HepG2 (cell line): ENCODE measurements around the gene ZNF821. TPM values are rescaled to one million over a fixed set of nuclear protein-coding genes. Genes with fewer than 3 reads are reported as not detected.

ENCODE experiments used
- ATAC-seq: fragments of 200-7000 bp; cut with Tn5 transposase; 3 replicates; pipeline ENCODE4 v1.9.1; 2020; ENCODE audit warnings: mild to moderate bottlenecking, moderate library complexity
- BruUV-seq: library from RNA; stranded (reverse); fragments of 400-500 nt; replicated peaks from 2 replicates; lab custom pipeline; 2021; lab: Mats Ljungman, UMichigan
- CTCF ChIA-PET: fragments of 300-600 bp; formaldehyde crosslinking; extraction: SDS; loops from one replicate; lab custom pipeline; 2021; ENCODE audit warnings: low total read pairs, inconsistent platforms, low intra/inter-chr PET ratio; lab: Yijun Ruan, JAX
- POLR2A ChIA-PET: fragments of 350-600 bp; sonication (Branson Sonifier 250); formaldehyde crosslinking; loops from one replicate; lab custom pipeline; 2020; ENCODE audit warnings: antibody characterized with exemption, inconsistent platforms; lab: Yijun Ruan, JAX
- DNase-seq: peaks from one replicate; pipeline ENCODE4 v3.0.0-alpha.2; 2015; ENCODE audit warnings: low spot score
- FAIRE-seq: peaks from 3 replicates; lab custom pipeline; 2011; peaks lifted over from hg19 to GRCh38; lab: Jason Lieb, UNC
- H2AFZ ChIP-seq: one replicate; pipeline ENCODE4 v1.6.1; 2011; ENCODE audit warnings: low read length, inconsistent platforms
- H3K27ac ChIP-seq: fragments of 300-600 bp; 3 replicates; pipeline ENCODE4 v1.8.0; 2011; ENCODE audit warnings: mixed run types, mild to moderate bottlenecking, mixed read lengths, low read length, inconsistent platforms; ENCODE audit not compliant: insufficient read depth; ENCODE audit errors: extremely low read length
- H3K27me3 ChIP-seq, 2 experiments: fragments of 200-600 bp in 1 of 2; 2 replicates in 1 of 2; 3 replicates in 1 of 2; pipeline versions ENCODE4 v1.6.0 to v1.8.0; 2011; ENCODE audit warnings: low read length in 2 of 2, mild to moderate bottlenecking in 2 of 2, moderate library complexity in 2 of 2, inconsistent platforms in 1 of 2; ENCODE audit not compliant: insufficient read depth in 2 of 2, control insufficient read depth in 1 of 2
- H3K36me3 ChIP-seq, 2 experiments: fragments of 200-600 bp in 1 of 2; replicated peaks in 1 of 2; 2 replicates in 1 of 2; 3 replicates in 1 of 2; pipeline versions ENCODE4 v1.5.1 to v1.8.0; 2011; ENCODE audit warnings: low read length in 2 of 2, inconsistent platforms in 1 of 2; ENCODE audit not compliant: insufficient read depth in 2 of 2, control insufficient read depth in 1 of 2
- H3K4me1 ChIP-seq: 2 replicates; pipeline ENCODE4 v1.5.1; 2012; ENCODE audit warnings: low read length, inconsistent platforms; ENCODE audit not compliant: insufficient read depth
- H3K4me2 ChIP-seq: 2 replicates; pipeline ENCODE4 v1.6.0; 2011; ENCODE audit warnings: low read depth, low read length, inconsistent platforms
- H3K4me3 ChIP-seq, 3 experiments: fragments of 200-600 bp in 1 of 3; sonication (generic), shearing (Covaris generic) in 1 of 3; replicated peaks in 1 of 3; 2 replicates each; pipeline ENCODE4 v1.5.1; 2011 to 2016; ENCODE audit warnings: low read length in 3 of 3, inconsistent platforms in 2 of 3, low read depth in 2 of 3, mild to moderate bottlenecking in 2 of 3, control low read depth in 1 of 3, mixed read lengths in 1 of 3; ENCODE audit not compliant: insufficient read depth in 1 of 3
- H3K79me2 ChIP-seq: one replicate; pipeline ENCODE4 v1.6.1; 2011; ENCODE audit warnings: low read length, inconsistent platforms; ENCODE audit not compliant: insufficient read depth
- H3K9ac ChIP-seq: 2 replicates; pipeline ENCODE4 v1.6.0; 2011; ENCODE audit warnings: mild to moderate bottlenecking, low read depth, low read length, inconsistent platforms; ENCODE audit not compliant: insufficient read depth
- H3K9me3 ChIP-seq: 2 replicates; pipeline ENCODE4 v1.5.1; 2012; ENCODE audit warnings: mild to moderate bottlenecking, low read length
- H4K20me1 ChIP-seq: 2 replicates; pipeline ENCODE4 v1.6.0; 2011; ENCODE audit warnings: inconsistent platforms, mild to moderate bottlenecking, low read length, moderate library complexity; ENCODE audit not compliant: insufficient read depth
- HNF4A ChIP-seq: sonication (generic); formaldehyde crosslinking; IDR thresholded peaks from 2 replicates; pipeline ENCODE4 v1.4.0; 2020; ENCODE audit warnings: missing genetic modification reagents
- JUN ChIP-seq: sonication (generic); formaldehyde crosslinking; IDR thresholded peaks from 2 replicates; pipeline ENCODE4 v1.4.0; 2020; ENCODE audit warnings: mild to moderate bottlenecking, missing genetic modification reagents
- KMT2A ChIP-seq: sonication (generic); formaldehyde crosslinking; IDR thresholded peaks from 2 replicates; pipeline ENCODE4 v1.4.0; 2020; ENCODE audit warnings: missing genetic modification reagents
- RBM22 ChIP-seq: fragments of 200-400 bp; formaldehyde crosslinking; optimal IDR thresholded peaks from 2 replicates; pipeline ENCODE3; 2017; ENCODE audit warnings: mild to moderate bottlenecking, low read length, moderate library complexity
- STAT6 ChIP-seq: sonication (generic); formaldehyde crosslinking; IDR thresholded peaks from 2 replicates; pipeline ENCODE4 v1.4.0; 2020; ENCODE audit warnings: missing genetic modification reagents, mild to moderate bottlenecking, borderline replicate concordance
- ZNF44 ChIP-seq: sonication (generic); formaldehyde crosslinking; IDR thresholded peaks from 2 replicates; pipeline ENCODE4 v1.5.1; 2020; ENCODE audit warnings: mild to moderate bottlenecking, missing genetic modification reagents
- WGBS: methylation state at CpG from one replicate; pipeline ENCODE4 v1.1.6; 2017; ENCODE audit warnings: low lambda C conversion rate; 5-methylcytosine and 5-hydroxymethylcytosine counted together
- in situ Hi-C: cut with HindIII; loops from 2 replicates; pipeline ENCODE4 v1.10.0; 2017; ENCODE audit warnings: low pct_unique_long_range_greater_than_20kb; ENCODE audit not compliant: extremely low pct_ligation_motif_present
- intact Hi-C: fragments of 100-400 bp; cut with micrococcal nuclease; formaldehyde crosslinking; loops from one replicate; pipeline ENCODE4 v1.10.0; 2022; ENCODE audit not compliant: unreplicated experiment
- polyA plus RNA-seq, 8 experiments: library from polyadenylated mRNA; depleted of rRNA in 3 of 8; stranded (reverse) in 7 of 8; unstranded in 1 of 8; fragments of >200 nt; fragmentation: Illumina TruSeq in 4 of 8; extraction: Trizol in 4 of 8; gene quantifications; 2 replicates each; pipeline versions ENCODE4 v1.2.1 to v1.2.3, GENCODE V29; 2011 to 2016; ENCODE audit warnings: low read depth in 4 of 8, missing spikeins in 1 of 8, mixed read lengths in 1 of 8; ENCODE audit not compliant: insufficient read depth in 1 of 8
- total RNA-seq, 5 experiments: library from RNA; depleted of rRNA; stranded (reverse); fragments of >200 nt; fragmentation: Illumina TruSeq; extraction: Trizol; gene quantifications; 2 replicates each; pipeline ENCODE4 v1.2.3, GENCODE V29; 2016; ENCODE audit warnings: low read depth in 1 of 5

Gene ZNF821
- total and polyA plus RNA-seq, 2 of the 13 experiments (the other 11 are each of a cell fraction or from before 2014, with no cell fraction given): 7.0 to 9.1 TPM

- H3K9me3 ChIP-seq: no peaks in the 10 kb centered on the region
- TF ChIP-seq RBM22 (peak; percentile 90), HNF4A (CRISPR knock-in tag) (no peak)
- H3K4me1 ChIP-seq: peaks cover 4% of the 10 kb centered on the region
- no peak overlapping the region for H3K4me2 ChIP-seq
- H4K20me1 ChIP-seq: peaks cover 36% of the 10 kb centered on the region
- ChIA-PET POLR2A (no interaction called here), CTCF (no interaction called here)
- no peak for FAIRE-seq
- no peak overlapping the region for H3K27ac ChIP-seq
- no peak overlapping the region for H3K9ac ChIP-seq
- ATAC-seq: no peak
- H3K36me3 ChIP-seq: peaks cover 58 to 92% of the 10 kb centered on the region in 2 experiments
- H2AFZ ChIP-seq: no peak overlapping the region
- H3K27me3 ChIP-seq: no peaks in the 10 kb centered on the region
- intact Hi-C loops: no loop called here
- H3K4me3 ChIP-seq: no peak overlapping the region
- in situ Hi-C loops: no loop called here
- DNase-seq: no peak
- H3K79me2 ChIP-seq: peaks cover 54% of the 10 kb centered on the region
- WGBS: 97% methylated on average over 2 of the region's 2 CpGs
- no TSS peak for BruUV-seq
Observed at GRCh38 chr16:71920658-71921057, 36.7 kb upstream of the ZNF821 start.

- FAIRE-seq (no peak), ATAC-seq (no peak), DNase-seq (no peak)
- CTCF ChIA-PET: no interaction called here
- Histone ChIP-seq H3K79me2 (peaks cover 71% of the 10 kb centered on the region), H3K9me3 (no peaks in the 10 kb centered on the region), H3K4me3 (no peak overlapping the region), H3K4me1 (peaks cover 21% of the 10 kb centered on the region), H3K4me2 (no peak overlapping the region), H2AFZ (no peak overlapping the region), H3K9ac (no peak overlapping the region), H4K20me1 (peaks cover 52% of the 10 kb centered on the region), H3K27me3 (no peaks in the 10 kb centered on the region), H3K36me3 (peaks cover 49 to 80% of the 10 kb centered on the region in 2 experiments), H3K27ac (no peak overlapping the region)
- in situ Hi-C loops: no loop called here
- intact Hi-C loops: no loop called here
- POLR2A ChIA-PET: interaction anchor here (0.6 kb wide), 1 partner anchor 19 kb away, joined by 5 read pairs; no protein-coding TSS in a partner anchor
- TF ChIP-seq KMT2A (CRISPR knock-in tag) (no peak), ZNF44 (CRISPR knock-in tag) (no peak), JUN (no peak), STAT6 (CRISPR knock-in tag) (no peak), RBM22 (peak; percentile 35)
- BruUV-seq: no TSS peak
- WGBS: 96% methylated on average over 3 of the region's 3 CpGs
Observed at GRCh38 chr16:71919035-71919434, 35.1 kb upstream of the ZNF821 start.
